Gastroesophageal sphincter (tissue), 4 donors: ENCODE results near the gene SPO11. TPM values are rescaled to one million over a fixed set of nuclear protein-coding genes. Genes with fewer than 3 reads are reported as not detected.

ENCODE experiments used
- ATAC-seq: fragments of 150-250 bp; one replicate; pipeline ENCODE4 v1.9.1; 2016; ENCODE audit warnings: mild to moderate bottlenecking, moderate library complexity
- H3K27ac ChIP-seq, 4 donors: fragments of 200-600 bp; sonication (generic) in 3 of 4; 1 replicate in 3 of 4; 2 replicates in 1 of 4; pipeline ENCODE4 v1.5.1; 2016 to 2019
- H3K27me3 ChIP-seq: fragments of 200-600 bp; sonication (generic); one replicate; pipeline ENCODE4 v1.5.1; 2019
- H3K36me3 ChIP-seq, 2 donors: fragments of 200-600 bp; sonication (generic); one replicate each; pipeline ENCODE4 v1.5.1; 2019; ENCODE audit warnings: control low read depth in 1 of 2
- H3K4me1 ChIP-seq, 3 donors: fragments of 200-600 bp; sonication (generic); 1 replicate in 2 of 3; 2 replicates in 1 of 3; pipeline ENCODE4 v1.5.1; 2016 to 2019; ENCODE audit warnings: control low read depth in 2 of 3
- H3K4me3 ChIP-seq, 2 donors: fragments of 200-600 bp; sonication (generic); one replicate each; pipeline ENCODE4 v1.5.1; 2019; ENCODE audit warnings: mild to moderate bottlenecking in 1 of 2, moderate library complexity in 1 of 2
- H3K9me3 ChIP-seq, 3 donors: fragments of 200-600 bp; sonication (generic); one replicate each; pipeline ENCODE4 v1.5.1; 2017 to 2019; ENCODE audit warnings: control low read depth in 2 of 3
- EP300 ChIP-seq: sonication (generic); formaldehyde crosslinking; IDR thresholded peaks from one replicate; pipeline ENCODE4 v1.6.1; 2017; ENCODE audit warnings: antibody characterized with exemption, mild to moderate bottlenecking
- POLR2A ChIP-seq, 2 donors: fragments of 450-650 bp; IDR thresholded peaks; one replicate each; pipeline ENCODE4 v1.6.1; 2017; ENCODE audit warnings: antibody characterized with exemption in 2 of 2, mild to moderate bottlenecking in 2 of 2, moderate library complexity in 1 of 2
- POLR2AphosphoS5 ChIP-seq: sonication (generic); formaldehyde crosslinking; IDR thresholded peaks from one replicate; pipeline ENCODE4 v1.6.1; 2017; ENCODE audit warnings: antibody characterized with exemption
- WGBS, 2 donors: methylation state at CpG; one replicate each; pipeline ENCODE4 v1.1.5; 2018; ENCODE audit warnings: low coverage in 1 of 2; 5-methylcytosine and 5-hydroxymethylcytosine counted together
- total RNA-seq, 4 donors: library from RNA; depleted of rRNA; stranded (reverse); fragments of >200 nt; gene quantifications; one replicate each; pipeline ENCODE4 v1.1.0, GENCODE V29; 2016
- TF ChIP-seq, protein P1 (sequence below), 4 experiments: fragments of 200-600 bp in 2 of 4; fragments of 450-650 bp in 2 of 4; sonication (generic) in 1 of 4; IDR thresholded peaks; one replicate each; pipeline ENCODE4 v1.5.1; 2017 to 2019; ENCODE audit warnings: antibody characterized with exemption in 4 of 4, mild to moderate bottlenecking in 2 of 4, moderate library complexity in 2 of 4

Gene SPO11
- total RNA-seq, 4 donors from 2014 or later = not detected

- no peaks in the 10 kb centered on the region for H3K9me3 ChIP-seq
- H3K27me3 ChIP-seq = peaks cover 18% of the 10 kb centered on the region
- peak within 1 kb of the TSS; percentile 60 to 95 for H3K4me3 ChIP-seq
- peaks cover 4 to 24% (median 5%) of the 10 kb centered on the region in 3 donors for H3K4me1 ChIP-seq
- peak; percentile 34 to 45 for TF ChIP-seq POLR2A (IDR thresholded peaks at IDR 0.05)
- no peak for TF ChIP-seq EP300
- TF ChIP-seq POLR2AphosphoS5 = peak; percentile 81
- TF ChIP-seq, protein P1, sequence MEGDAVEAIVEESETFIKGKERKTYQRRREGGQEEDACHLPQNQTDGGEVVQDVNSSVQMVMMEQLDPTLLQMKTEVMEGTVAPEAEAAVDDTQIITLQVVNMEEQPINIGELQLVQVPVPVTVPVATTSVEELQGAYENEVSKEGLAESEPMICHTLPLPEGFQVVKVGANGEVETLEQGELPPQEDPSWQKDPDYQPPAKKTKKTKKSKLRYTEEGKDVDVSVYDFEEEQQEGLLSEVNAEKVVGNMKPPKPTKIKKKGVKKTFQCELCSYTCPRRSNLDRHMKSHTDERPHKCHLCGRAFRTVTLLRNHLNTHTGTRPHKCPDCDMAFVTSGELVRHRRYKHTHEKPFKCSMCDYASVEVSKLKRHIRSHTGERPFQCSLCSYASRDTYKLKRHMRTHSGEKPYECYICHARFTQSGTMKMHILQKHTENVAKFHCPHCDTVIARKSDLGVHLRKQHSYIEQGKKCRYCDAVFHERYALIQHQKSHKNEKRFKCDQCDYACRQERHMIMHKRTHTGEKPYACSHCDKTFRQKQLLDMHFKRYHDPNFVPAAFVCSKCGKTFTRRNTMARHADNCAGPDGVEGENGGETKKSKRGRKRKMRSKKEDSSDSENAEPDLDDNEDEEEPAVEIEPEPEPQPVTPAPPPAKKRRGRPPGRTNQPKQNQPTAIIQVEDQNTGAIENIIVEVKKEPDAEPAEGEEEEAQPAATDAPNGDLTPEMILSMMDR (IDR thresholded peaks at IDR 0.05) = peak in 1 of 4 experiments; percentile 12
- H3K36me3 ChIP-seq = peaks cover 0 to 6% of the 10 kb centered on the region in 2 donors
- WGBS, 2 donors = 0% methylated on average over 10 to 16 of the region's 64 CpGs
- H3K27ac ChIP-seq = peak within 1 kb of the TSS; percentile 47 to 95 (median 90)
- peak; percentile 87 for ATAC-seq
Observed at GRCh38 chr20:57351042-57351783, 21.6 kb downstream of the SPO11 start, which contains the start of gene RAE1. Gene RAE1, plus strand, starts transcription at chr20:57351255. Its CDS starts 2,784 bp downstream, at chr20:57354039.

GRCh38 chr20:57352305-57352704 lies 22.7 kb downstream of the SPO11 start:
- Histone ChIP-seq H3K36me3 (peaks cover 0 to 6% of the 10 kb centered on the region in 2 donors), H3K9me3 (no peaks in the 10 kb centered on the region), H3K27ac (no peak overlapping the region), H3K27me3 (peaks cover 14% of the 10 kb centered on the region), H3K4me3 (peak overlapping the region in 1 of 2 donors; percentile 95), H3K4me1 (peaks cover 4 to 24% (median 5%) of the 10 kb centered on the region in 3 donors)
- ATAC-seq = no peak
- TF ChIP-seq POLR2AphosphoS5 (no peak), EP300 (no peak), POLR2A (IDR thresholded peaks at IDR 0.05) (no peak)
- TF ChIP-seq, protein P1 (IDR thresholded peaks at IDR 0.05) = no peak
- WGBS, 2 donors = 72 to 78% methylated on average over 4 to 6 of the region's 6 CpGs

DNA sequence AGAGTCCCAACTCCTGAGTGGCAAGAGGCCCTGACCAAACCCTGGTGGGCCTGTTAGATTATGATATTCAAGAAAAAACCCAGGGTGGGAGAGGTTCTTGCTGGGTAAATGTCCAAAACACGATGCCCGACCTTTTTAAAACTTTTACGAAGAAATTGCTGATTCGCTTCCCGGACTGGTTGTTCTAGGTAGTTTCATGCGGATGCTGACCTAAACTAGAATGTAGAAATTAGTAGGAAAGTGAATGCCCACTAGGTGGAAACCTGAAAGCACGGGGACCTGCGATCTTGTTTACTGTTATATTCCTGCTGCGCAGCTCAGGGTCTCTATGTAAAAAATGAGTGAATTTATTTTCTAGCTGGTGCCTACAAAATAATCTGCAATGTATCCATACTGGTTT lies 23.7 kb downstream of the SPO11 start:
- Histone ChIP-seq H3K9me3 (no peaks in the 10 kb centered on the region), H3K4me1 (peaks cover 4 to 24% (median 5%) of the 10 kb centered on the region in 3 donors), H3K27me3 (peaks cover 5% of the 10 kb centered on the region), H3K27ac (no peak overlapping the region), H3K4me3 (no peak overlapping the region), H3K36me3 (peaks cover 0 to 6% of the 10 kb centered on the region in 2 donors)
- TF ChIP-seq EP300 (no peak), POLR2AphosphoS5 (no peak), POLR2A (IDR thresholded peaks at IDR 0.05) (no peak)
- TF ChIP-seq, protein P1 (IDR thresholded peaks at IDR 0.05) = no peak
- no peak for ATAC-seq
- WGBS, 2 donors = 80 to 89% methylated on average over 9 of the region's 9 CpGs

- Histone ChIP-seq H3K36me3 (peaks cover 0 to 53% of the 10 kb centered on the region in 2 donors), H3K4me1 (peaks cover 0 to 5% (median 0%) of the 10 kb centered on the region in 3 donors), H3K27me3 (no peaks in the 10 kb centered on the region), H3K4me3 (no peak overlapping the region), H3K27ac (no peak overlapping the region), H3K9me3 (no peaks in the 10 kb centered on the region)
- no peak for ATAC-seq
- WGBS, 2 donors = 60 to 66% methylated on average over 6 of the region's 6 CpGs
- no peak for TF ChIP-seq POLR2A (IDR thresholded peaks at IDR 0.05)
- TF ChIP-seq, protein P1 (IDR thresholded peaks at IDR 0.05) = no peak
- TF ChIP-seq EP300 = no peak
- TF ChIP-seq POLR2AphosphoS5 = no peak
Observed at GRCh38 chr20:57361517-57361916, 31.9 kb downstream of the SPO11 start.

GRCh38 chr20:57364451-57364850 lies 34.8 kb downstream of the SPO11 start:
- ATAC-seq = no peak
- Histone ChIP-seq H3K36me3 (peaks cover 7 to 82% of the 10 kb centered on the region in 2 donors), H3K27ac (no peak overlapping the region), H3K9me3 (no peaks in the 10 kb centered on the region), H3K4me1 (peaks cover 0 to 5% (median 0%) of the 10 kb centered on the region in 3 donors), H3K4me3 (no peak overlapping the region), H3K27me3 (no peaks in the 10 kb centered on the region)
- no peak for TF ChIP-seq POLR2A (IDR thresholded peaks at IDR 0.05)
- no peak for TF ChIP-seq POLR2AphosphoS5
- TF ChIP-seq, protein P1 (IDR thresholded peaks at IDR 0.05) = no peak
- no peak for TF ChIP-seq EP300
